K562 (cell line): ENCODE measurements around the gene ZNF391. TPM values are rescaled to one million over a fixed set of nuclear protein-coding genes. Genes with fewer than 3 reads are reported as not detected.
A peak's percentile ranks its signal among the peaks of the same experiment; 100 is the strongest.

Experiments used
- ATF6 ChIP-seq: sonication (generic); formaldehyde crosslinking; IDR thresholded peaks from 2 replicates; pipeline ENCODE4 v1.4.0; 2020; ENCODE audit warnings: mild to moderate bottlenecking, missing genetic modification reagents
- BRCA1 ChIP-seq, 2 experiments: fragments of 450-650 bp in 1 of 2; sonication (generic) in 1 of 2; formaldehyde crosslinking in 1 of 2; IDR thresholded peaks; 2 replicates each; pipeline versions ENCODE4 v1.5.0 to v1.6.1; 2017 to 2020; ENCODE audit warnings: mild to moderate bottlenecking in 1 of 2, missing genetic modification reagents in 1 of 2
- CEBPZ ChIP-seq: fragments of 150-350 bp; IDR thresholded peaks from 2 replicates; pipeline ENCODE4 v1.6.1; 2014; ENCODE audit warnings: low read depth, mild to moderate bottlenecking, low read length, borderline replicate concordance
- DPF2 ChIP-seq: fragments of 450-650 bp; IDR thresholded peaks from 2 replicates; pipeline ENCODE4 v1.6.1; 2016
- ETS1 ChIP-seq: conservative IDR thresholded peaks from 2 replicates; pipeline ENCODE4 v1.6.1; 2011; ENCODE audit warnings: low read depth, mild to moderate bottlenecking, low read length; ENCODE audit not compliant: control insufficient read depth
- GATA2 ChIP-seq: sonication (generic); formaldehyde crosslinking; IDR thresholded peaks from 2 replicates; pipeline ENCODE4 v1.4.0; 2020; ENCODE audit warnings: mild to moderate bottlenecking, missing genetic modification reagents
- HMBOX1 ChIP-seq: sonication (generic); IDR thresholded peaks from 2 replicates; pipeline ENCODE4 v1.6.1; 2016
- HSF4 ChIP-seq: fragments of 250-450 bp; sonication (Bioruptor Pico); IDR thresholded peaks from 2 replicates; pipeline ENCODE4 v2.1.2; 2022; ENCODE audit warnings: mild to moderate bottlenecking, moderate library complexity, borderline replicate concordance
- MCM3 ChIP-seq: fragments of 450-650 bp; IDR thresholded peaks from 2 replicates; pipeline ENCODE4 v1.6.1; 2016
- MLLT1 ChIP-seq, 2 experiments: fragments of 450-650 bp; IDR thresholded peaks; 2 replicates each; pipeline ENCODE4 v1.6.1; 2016
- NCOR1 ChIP-seq: fragments of 450-650 bp; IDR thresholded peaks from 2 replicates; pipeline ENCODE4 v1.6.1; 2016; ENCODE audit warnings: mild to moderate bottlenecking, moderate library complexity
- PHF20 ChIP-seq: fragments of 450-650 bp; IDR thresholded peaks from 2 replicates; pipeline ENCODE4 v1.6.1; 2018; ENCODE audit not compliant: partially characterized antibody
- STAT5A ChIP-seq: IDR thresholded peaks from 2 replicates; pipeline ENCODE4 v1.6.1; 2012; ENCODE audit warnings: low read length, inconsistent platforms, borderline replicate concordance
- TEAD1 ChIP-seq, 2 experiments: fragments of 450-650 bp in 1 of 2; sonication (generic) in 1 of 2; formaldehyde crosslinking; IDR thresholded peaks; 2 replicates each; pipeline versions ENCODE4 v1.4.0 to v1.8.0; 2020 to 2022; ENCODE audit warnings: mild to moderate bottlenecking in 2 of 2, missing genetic modification reagents in 1 of 2
- TFAP4 ChIP-seq: sonication (generic); formaldehyde crosslinking; IDR thresholded peaks from 2 replicates; pipeline ENCODE4 v1.8.0; 2022; ENCODE audit warnings: missing genetic modification reagents, mild to moderate bottlenecking, moderate library complexity, borderline replicate concordance
- YY1 ChIP-seq, 3 experiments: IDR thresholded peaks; 2 replicates each; pipeline ENCODE4 v1.6.1; 2011; ENCODE audit warnings: low read length in 2 of 3, mild to moderate bottlenecking in 2 of 3, moderate library complexity in 2 of 3, borderline replicate concordance in 1 of 3, control low read depth in 1 of 3, low read depth in 1 of 3; ENCODE audit not compliant: insufficient read depth in 3 of 3, insufficient replicate concordance in 2 of 3, control insufficient read depth in 1 of 3, insufficient read length in 1 of 3; ENCODE audit errors: extremely low read depth in 1 of 3
- ZNF551 ChIP-seq: fragments of 250-450 bp; sonication (Bioruptor Pico); IDR thresholded peaks from 2 replicates; pipeline ENCODE4 v1.5.0; 2021; ENCODE audit warnings: mild to moderate bottlenecking, moderate library complexity
- ZNF57 ChIP-seq: fragments of 450-650 bp; formaldehyde crosslinking; IDR thresholded peaks from 2 replicates; pipeline ENCODE4 v1.4.0; 2020; ENCODE audit warnings: mild to moderate bottlenecking, moderate library complexity
- polyA plus RNA-seq, 8 experiments: library from polyadenylated mRNA; depleted of rRNA in 4 of 8; stranded (reverse) in 5 of 8; unstranded in 3 of 8; fragments of >200 nt; fragmentation: Nextera tagmentation in 2 of 8; fragmentation: Illumina TruSeq in 1 of 8; extraction: Ambion mirVana in 2 of 8; extraction: Trizol in 1 of 8; gene quantifications; 2 replicates each; pipeline versions ENCODE4 v1.2.1 to v1.2.3, GENCODE V29; 2011 to 2014; ENCODE audit warnings: inconsistent platforms in 1 of 8, missing spikeins in 1 of 8
- total RNA-seq, 7 experiments: library from RNA; depleted of rRNA in 6 of 7; stranded (reverse); fragments of >200 nt in 6 of 7; fragmentation: Illumina TruSeq in 2 of 7; extraction: Trizol in 2 of 7; gene quantifications; 2 replicates each; pipeline versions ENCODE4 v1.2.1 to v1.2.3, GENCODE V29; 2011 to 2021; ENCODE audit warnings: low replicate concordance in 1 of 7

ZNF391 gene
- total and polyA plus RNA-seq, 9 of the 15 experiments (the other 6 are each of a cell fraction or from before 2014, with no cell fraction given), result 2.3 to 10.1 (median 5.8) TPM

GRCh38 chr6:27452496-27452897 lies 63.9 kb downstream of the ZNF391 start (continued):
- TF ChIP-seq YY1 (IDR thresholded peaks at IDR 0.05; ENCODE audit: borderline replicate concordance in 1 of 3, control insufficient read depth in 1 of 3, extremely low read depth in 1 of 3, insufficient read depth in 3 of 3, insufficient read length in 1 of 3, insufficient replicate concordance in 2 of 3, low read depth in 1 of 3, low read length in 2 of 3) (no peak), CEBPZ (no peak), BRCA1 (IDR thresholded peaks at IDR 0.05) (no peak), BRCA1 (CRISPR knock-in tag; IDR thresholded peaks at IDR 0.05) (no peak), ZNF551 (CRISPR knock-in tag) (no peak), MLLT1 (IDR thresholded peaks at IDR 0.05) (no peak), STAT5A (no peak), TEAD1 (CRISPR knock-in tag; IDR thresholded peaks at IDR 0.05) (no peak), HSF4 (CRISPR knock-in tag) (no peak), NCOR1 (no peak), ETS1 (peak; percentile 92), GATA2 (CRISPR knock-in tag) (no peak), PHF20 (no peak), DPF2 (no peak), TFAP4 (no peak), ZNF57 (no peak), ATF6 (CRISPR knock-in tag) (no peak), MCM3 (no peak), HMBOX1 (no peak)
